Heart right ventricle (tissue), 16 donors: Measurements from ENCODE around the gene CTNS. TPM values are rescaled to one million over a fixed set of nuclear protein-coding genes. Genes with fewer than 3 reads are reported as not detected.

Experiments used
- ATAC-seq, 8 donors: fragments of 200-7000 bp; cut with Tn5 transposase; one replicate each; pipeline ENCODE4 v1.9.1; 2020; ENCODE audit warnings: mild to moderate bottlenecking in 8 of 8, moderate library complexity in 8 of 8, moderate number of reproducible peaks in 1 of 8
- DNase-seq, 2 donors: peaks; one replicate each; pipeline ENCODE4 v3.0.0-alpha.2; 2020
- H3K27ac ChIP-seq, 10 donors: fragments of 200-600 bp; sonication (generic) in 2 of 10; one replicate each; pipeline versions ENCODE4 v1.5.0 to v1.8.0; 2020 to 2022; ENCODE audit warnings: mild to moderate bottlenecking in 3 of 10
- H3K27me3 ChIP-seq, 7 donors: fragments of 200-600 bp; one replicate each; pipeline ENCODE4 v1.8.0; 2021 to 2022; ENCODE audit warnings: mild to moderate bottlenecking in 2 of 7
- H3K36me3 ChIP-seq, 9 donors: fragments of 200-600 bp; sonication (generic) in 1 of 9; one replicate each; pipeline versions ENCODE4 v1.5.0 to v1.8.0; 2020 to 2022; ENCODE audit warnings: mild to moderate bottlenecking in 2 of 9
- H3K4me1 ChIP-seq, 9 donors: fragments of 200-600 bp; sonication (generic) in 1 of 9; one replicate each; pipeline versions ENCODE4 v1.5.0 to v1.8.0; 2020 to 2022; ENCODE audit warnings: mild to moderate bottlenecking in 4 of 9
- H3K4me3 ChIP-seq, 10 donors: fragments of 200-600 bp; sonication (generic) in 2 of 10; one replicate each; pipeline versions ENCODE4 v1.5.0 to v1.8.0; 2020 to 2022; ENCODE audit warnings: mild to moderate bottlenecking in 7 of 10, moderate library complexity in 2 of 10
- H3K9me3 ChIP-seq, 11 donors: fragments of 200-600 bp in 10 of 11; sonication (generic) in 2 of 11; one replicate each; pipeline versions ENCODE4 v1.5.0 to v1.8.0; 2013 to 2022; ENCODE audit warnings: mild to moderate bottlenecking in 2 of 11, control low read depth in 1 of 11, moderate library complexity in 1 of 11
- CTCF ChIP-seq, 9 donors: fragments of 200-600 bp; sonication (generic) in 2 of 9; IDR thresholded peaks; one replicate each; pipeline versions ENCODE4 v1.5.0 to v1.8.0; 2021 to 2022; ENCODE audit warnings: antibody characterized with exemption in 9 of 9, mild to moderate bottlenecking in 5 of 9, moderate library complexity in 1 of 9
- WGBS, 2 donors: extraction: QIAGEN DNeasy Blood & Tissue Kit; methylation state at CpG; one replicate each; pipeline ENCODE4 v1.1.7; 2013; ENCODE audit warnings: inconsistent platforms in 1 of 2; 5-methylcytosine and 5-hydroxymethylcytosine counted together
- intact Hi-C, 10 donors: fragments of 100-400 bp; cut with DNase I; formaldehyde crosslinking; loops; one replicate each; pipeline versions ENCODE4 v1.11.1 to v1.14.2; 2022
- polyA plus RNA-seq, 2 donors: library from polyadenylated mRNA; stranded (reverse); fragments of 200-250 nt; gene quantifications; one replicate each; pipeline ENCODE4 v1.2.3, GENCODE V29; 2013
- total RNA-seq, 10 donors: library from RNA; stranded (reverse); fragmentation: NEBNext Ultra II Directional in 3 of 10; extraction: Animal tissue kit (Norgen Biotek cat#: 25700) in 3 of 10; gene quantifications; one replicate each; pipeline versions ENCODE4 v1.2.1 to v1.2.4, GENCODE V29; 2021 to 2023
- donor health status: Arrhythmogenic right ventricular cardiomyopathy.
- donor health status: ischemic (EF 13 %, LVEDD 7.1; RV severe dilation, severe dysfunction).
- donor health status: healthy with polysubstance abuse.
- donor health status: DM: no; HTN: yes; CAD: no.
- donor health status: DM: no; HTN: no; CAD: no.
- donor health status: ischemic (EF 25% LVEDD 6.9; RV normal size, moderate dysfunction).
- donor health status: ischemic (EF 25% LVEDD 5.7; RV mildly dilated, moderate dysfunction).
- donor health status: healthy.
- donor health status: DM: yes; HTN: yes; CAD: no.
- donor health status: Ischemic cardiomyopathy.
- donor health status: ischemic (EF 35%, LVEDD 5.7; RV mildly dilated, moderate dysfunction).
- donor health status: nonischemic (EF 11% LVEDD 7.7; RV severe dilation, severe dysfunction).
- donor health status: DM: yes; HTN: yes; CAD: no.
- donor health status: PGD.
- donor health status: ischemic (EF 29% LVEDD 5.4; RV normal size, mild dysfunction).
- donor health status: nonischemic (EF 23%, LVEDD 6.1; RV moderate dilation, normal function).

Gene CTNS
- total and polyA plus RNA-seq, 12 donors = 5.2 to 11.8 (median 7.6) TPM

GRCh38 chr17:3667366-3668278, 31.1 kb downstream of the CTNS start:
- DNase-seq = peak; percentile 91
- peak; percentile 81 to 89 (median 87) for ATAC-seq
- Histone ChIP-seq H3K27me3 (no peaks in the 10 kb centered on the region), H3K4me1 (peaks cover 14 to 59% (median 42%) of the 10 kb centered on the region in 9 donors), H3K4me3 (peak overlapping the region; percentile 75 to 99 (median 89)), H3K36me3 (peaks cover 0 to 48% (median 24%) of the 10 kb centered on the region in 9 donors), H3K9me3 (no peaks in the 10 kb centered on the region), H3K27ac (peak overlapping the region; percentile 95 to 100 (median 98))
- intact Hi-C loops = loop anchor here in 3 of 10 donors (1.0 to 10.0 kb wide), 3 partner anchors 31 to 133 kb away; partner anchors contain the start of genes CTNS (in 2 of the 3) and SHPK (in 2 of the 3)
- 0 to 2% methylated on average over 32 to 39 of the region's 39 CpGs for WGBS, 2 donors
- peak in 3 of 9 donors; percentile 17 to 34 (median 29) for TF ChIP-seq CTCF (IDR thresholded peaks at IDR 0.05)

GRCh38 chr17:3668279-3669084, 31.9 kb downstream of the CTNS start, which contains the start of the genes EMC6 and TAX1BP3:
Gene EMC6 (plus strand): TSS chr17:3668812. CDS start chr17:3669147, 335 bp downstream.
Gene TAX1BP3 (minus strand): TSS chr17:3668578. CDS start chr17:3668526, 52 bp downstream.
- Histone ChIP-seq H3K27me3 (no peaks in the 10 kb centered on the region), H3K27ac (peak within 1 kb of the TSS; percentile 95 to 100 (median 98)), H3K36me3 (peaks cover 0 to 40% (median 16%) of the 10 kb centered on the region in 9 donors), H3K4me3 (peak within 1 kb of the TSS; percentile 75 to 99 (median 89)), H3K4me1 (peaks cover 14 to 59% (median 42%) of the 10 kb centered on the region in 9 donors), H3K9me3 (no peaks in the 10 kb centered on the region)
- 0% methylated on average over 88 to 89 of the region's 89 CpGs for WGBS, 2 donors
- no peak for TF ChIP-seq CTCF (IDR thresholded peaks at IDR 0.05)
- peak; percentile 98 to 99 for DNase-seq
- peak; percentile 88 to 94 (median 93) for ATAC-seq
- intact Hi-C loops = loop anchor here in 2 of 10 donors (1.0 to 10.0 kb wide), 2 partner anchors 32 to 134 kb away; partner anchors contain the start of genes CTNS (in 1 of the 2) and SHPK (in 1 of the 2)

- peak overlapping the region; percentile 73 to 100 (median 98) for H3K27ac ChIP-seq
- 0 to 1% methylated on average over 32 of the region's 32 CpGs for WGBS, 2 donors
- H3K36me3 ChIP-seq = peaks cover 0 to 34% (median 10%) of the 10 kb centered on the region in 9 donors
- no peak for TF ChIP-seq CTCF (IDR thresholded peaks at IDR 0.05)
- DNase-seq = no peak
- no peaks in the 10 kb centered on the region for H3K27me3 ChIP-seq
- peak overlapping the region; percentile 68 to 99 (median 86) for H3K4me3 ChIP-seq
- no peak for ATAC-seq
- H3K9me3 ChIP-seq = no peaks in the 10 kb centered on the region
- intact Hi-C loops = loop anchor here in 1 of 10 donors (10.0 kb wide), 1 partner anchor 134 kb away; no protein-coding TSS in a partner anchor
- peaks cover 14 to 53% (median 42%) of the 10 kb centered on the region in 9 donors for H3K4me1 ChIP-seq
These were observed 32.5 kb downstream of the CTNS start for GRCh38 chr17:3669085-3669347.
